Erythroblast (primary cell): ENCODE data around the gene FAM53C.

Experiments
- DNase-seq, 2 experiments: peaks; one replicate each; lab custom pipeline; 2025; lab: John Stamatoyannopoulos, UW
- GATA1 ChIP-seq: IDR thresholded peaks from 2 replicates; pipeline ENCODE4 v1.6.1; 2011; ENCODE audit warnings: low read depth, mild to moderate bottlenecking, control low read depth, low read length, moderate library complexity
- POLR2A ChIP-seq: IDR thresholded peaks from 2 replicates; pipeline ENCODE4 v1.6.1; 2011; ENCODE audit warnings: mild to moderate bottlenecking, low read length

The FAM53C gene

GRCh38 chr5:138391859-138392386, 53.9 kb downstream of the FAM53C start:
- TF ChIP-seq GATA1 (no peak), POLR2A (no peak)
- no peak for DNase-seq
